BLaER1 (cell line): ENCODE measurements around the gene CPAMD8.
"Not testable (repeated sequence)": the region's sequence is repeated elsewhere in the genome, so short reads cannot be mapped to it uniquely, and the experiment has no call there.

Source experiments
- H3K27ac ChIP-seq: shearing (Covaris generic); formaldehyde crosslinking; 2 replicates; pipeline ENCODE4 v1.8.1; 2022
- H3K27me3 ChIP-seq: shearing (Covaris generic); formaldehyde crosslinking; 2 replicates; pipeline ENCODE4 v1.8.1; 2022
- H3K36me3 ChIP-seq: shearing (Covaris generic); formaldehyde crosslinking; 2 replicates; pipeline ENCODE4 v1.8.1; 2022
- H3K4me1 ChIP-seq: shearing (Covaris generic); formaldehyde crosslinking; 2 replicates; pipeline ENCODE4 v1.8.1; 2022
- H3K4me2 ChIP-seq: shearing (Covaris generic); formaldehyde crosslinking; 2 replicates; pipeline ENCODE4 v1.8.1; 2022
- H3K4me3 ChIP-seq: shearing (Covaris generic); formaldehyde crosslinking; 2 replicates; pipeline ENCODE4 v1.8.1; 2022
- H3K9ac ChIP-seq: shearing (Covaris generic); formaldehyde crosslinking; 2 replicates; pipeline ENCODE4 v1.8.1; 2022
- H3K9me3 ChIP-seq: shearing (Covaris generic); formaldehyde crosslinking; 2 replicates; pipeline ENCODE4 v1.8.1; 2022
- H4K20me1 ChIP-seq: shearing (Covaris generic); formaldehyde crosslinking; 2 replicates; pipeline ENCODE4 v1.8.1; 2022
- Cebpa-rat ChIP-seq: shearing (Covaris generic); IDR thresholded peaks from 2 replicates; pipeline ENCODE4 v1.8.1; 2022

The CPAMD8 gene

GRCh38 chr19:16885166-16885565, 141.4 kb downstream of the CPAMD8 start:
- peaks cover 33% of the 10 kb centered on the region for H3K36me3 ChIP-seq
- peaks cover 42% of the 10 kb centered on the region for H3K9me3 ChIP-seq
- no peak overlapping the region for H3K9ac ChIP-seq
- H3K27me3 ChIP-seq = no peaks in the 10 kb centered on the region
- no peaks in the 10 kb centered on the region for H4K20me1 ChIP-seq
- no peak overlapping the region for H3K4me2 ChIP-seq
- H3K27ac ChIP-seq = no peak overlapping the region
- no peak for TF ChIP-seq Cebpa-rat
- peaks cover 56% of the 10 kb centered on the region for H3K4me1 ChIP-seq
- H3K4me3 ChIP-seq = no peak overlapping the region

DNA sequence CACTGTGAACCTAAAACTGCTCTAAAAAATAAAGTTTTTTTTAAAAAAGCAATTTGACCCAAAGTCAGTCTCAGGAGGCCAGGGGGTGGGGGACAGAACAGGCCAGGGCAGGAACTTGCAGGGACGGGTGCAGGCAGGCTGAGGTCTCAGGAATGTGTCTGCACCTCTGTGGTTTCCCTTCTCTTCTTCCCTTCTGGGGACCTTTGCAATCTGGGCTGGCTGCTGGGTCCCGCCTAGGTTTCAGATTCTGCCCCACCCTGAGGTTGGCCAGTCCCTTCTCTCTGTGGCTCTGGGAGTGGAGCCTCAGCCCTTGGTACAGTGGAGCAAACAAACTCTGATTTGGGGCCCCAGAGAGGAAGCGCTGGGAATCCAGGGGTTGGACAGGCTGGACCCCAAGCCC, 143.1 kb downstream of the CPAMD8 start:
- Histone ChIP-seq H3K27me3 (no peaks in the 10 kb centered on the region), H4K20me1 (no peaks in the 10 kb centered on the region), H3K4me3 (0 out of 2 replicates have a peak overlapping the region, but pooled peaks have one; percentile 11), H3K4me1 (peaks cover 43% of the 10 kb centered on the region), H3K36me3 (peaks cover 45% of the 10 kb centered on the region), H3K9me3 (peaks cover 48% of the 10 kb centered on the region), H3K9ac (no peak overlapping the region), H3K4me2 (no peak overlapping the region), H3K27ac (peak overlapping the region; percentile 49)
- no peak for TF ChIP-seq Cebpa-rat

GRCh38 chr19:16882146-16882545, 144.5 kb downstream of the CPAMD8 start:
- Histone ChIP-seq H4K20me1 (no peaks in the 10 kb centered on the region), H3K4me1 (peaks cover 43% of the 10 kb centered on the region), H3K27ac (no peak overlapping the region), H3K9ac (no peak overlapping the region), H3K9me3 (peaks cover 48% of the 10 kb centered on the region), H3K27me3 (no peaks in the 10 kb centered on the region), H3K4me2 (no peak overlapping the region), H3K4me3 (peak overlapping the region; percentile 20; the same call in 1 of the 2 replicates), H3K36me3 (peaks cover 59% of the 10 kb centered on the region)
- TF ChIP-seq Cebpa-rat = no peak

DNA sequence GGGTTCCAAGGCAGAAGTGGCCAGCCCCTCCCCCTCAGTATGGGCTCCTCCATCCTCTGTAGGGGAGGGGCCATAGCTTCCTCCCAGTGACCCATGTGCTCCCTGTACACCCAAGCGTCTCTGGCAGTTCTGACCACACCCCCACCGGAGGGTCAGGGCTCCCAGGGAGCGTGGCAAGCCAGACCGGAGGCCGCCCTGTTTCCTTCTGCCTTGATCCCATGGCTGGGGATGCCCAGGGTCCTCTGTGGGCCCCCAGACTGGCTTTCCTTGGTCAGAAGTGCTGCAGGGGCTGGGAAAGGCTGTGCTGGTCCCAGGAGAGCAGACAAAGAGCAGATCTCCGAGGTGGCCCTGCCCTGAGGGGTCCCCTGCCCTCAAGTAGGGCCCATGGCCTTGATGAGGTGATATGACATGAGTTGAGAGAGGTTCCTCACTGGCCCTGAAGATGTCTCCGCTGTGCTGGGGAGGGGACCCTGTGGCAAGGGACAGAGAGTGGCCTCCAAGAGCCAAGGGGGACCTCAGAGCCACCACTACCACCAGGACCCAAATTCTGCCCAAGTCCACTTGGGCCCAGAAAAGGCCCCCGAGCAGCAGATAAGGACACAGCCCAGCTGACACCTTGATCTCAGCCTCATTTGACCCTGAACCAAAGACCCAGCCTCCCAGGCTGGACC, 145.6 kb downstream of the CPAMD8 start:
- H3K27me3 ChIP-seq = no peaks in the 10 kb centered on the region
- H3K4me3 ChIP-seq = no peak overlapping the region
- TF ChIP-seq Cebpa-rat = no peak
- H3K4me2 ChIP-seq = no peak overlapping the region
- no peak overlapping the region for H3K9ac ChIP-seq
- H4K20me1 ChIP-seq = peaks cover 6% of the 10 kb centered on the region; the same call in 1 of the 2 replicates
- H3K9me3 ChIP-seq = peaks cover 48% of the 10 kb centered on the region
- peaks cover 66% of the 10 kb centered on the region for H3K36me3 ChIP-seq
- peaks cover 43% of the 10 kb centered on the region for H3K4me1 ChIP-seq
- H3K27ac ChIP-seq = no peak overlapping the region

DNA sequence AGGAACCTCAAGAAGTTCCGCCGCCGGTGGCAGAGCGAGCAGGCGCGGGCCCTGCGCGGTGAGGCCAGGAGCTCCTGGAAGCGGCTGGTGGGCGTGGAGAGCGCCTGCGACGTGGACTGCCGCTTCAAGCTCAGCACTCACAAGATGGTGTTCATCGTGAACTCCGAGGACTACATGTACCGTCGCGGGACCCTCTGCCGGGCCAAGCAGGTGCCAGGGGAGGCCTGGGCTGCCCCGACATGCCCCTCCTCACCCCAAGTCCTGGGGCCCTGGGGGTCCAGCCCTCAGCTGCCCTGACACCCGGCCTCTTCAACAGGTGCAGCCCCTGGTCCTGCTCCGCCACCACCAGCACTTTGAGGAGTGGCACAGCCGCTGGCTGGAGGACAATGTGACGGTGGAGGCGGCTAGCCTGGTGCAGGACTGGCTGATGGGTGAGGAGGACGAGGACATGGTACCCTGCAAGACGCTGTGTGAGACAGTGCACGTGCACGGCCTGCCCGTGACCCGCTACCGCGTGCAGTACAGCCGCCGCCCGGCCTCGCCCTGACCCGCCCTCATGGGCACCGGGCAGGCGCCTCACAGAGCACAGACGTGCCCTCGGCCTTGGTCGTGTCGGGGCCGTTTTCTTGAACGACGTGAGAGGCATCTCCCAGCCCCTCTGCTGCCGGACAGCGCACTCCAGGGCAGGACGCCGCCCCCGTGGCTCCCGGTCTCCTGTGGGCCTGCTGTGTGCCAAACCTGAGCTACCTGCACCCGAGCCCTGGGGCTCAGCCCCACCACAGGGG, 148.2 kb downstream of the CPAMD8 start:
- peak overlapping the region; percentile 77 for H3K9ac ChIP-seq
- peaks cover 75% of the 10 kb centered on the region for H3K36me3 ChIP-seq
- no peaks in the 10 kb centered on the region for H3K27me3 ChIP-seq
- peaks cover 59% of the 10 kb centered on the region for H3K4me1 ChIP-seq
- H3K4me3 ChIP-seq = no peak overlapping the region
- TF ChIP-seq Cebpa-rat = no peak
- peaks cover 16% of the 10 kb centered on the region; the same call in 1 of the 2 replicates for H4K20me1 ChIP-seq
- peak overlapping the region; percentile 82 for H3K4me2 ChIP-seq
- peaks cover 39% of the 10 kb centered on the region for H3K9me3 ChIP-seq
- H3K27ac ChIP-seq = peak overlapping the region; percentile 95

- peaks cover 78% of the 10 kb centered on the region for H3K36me3 ChIP-seq
- no peak for TF ChIP-seq Cebpa-rat
- H3K4me3 ChIP-seq = peak overlapping the region; percentile 44
- H3K27ac ChIP-seq = peak overlapping the region; percentile 95
- H3K27me3 ChIP-seq = no peaks in the 10 kb centered on the region
- peaks cover 61% of the 10 kb centered on the region for H3K4me1 ChIP-seq
- peak overlapping the region; percentile 82 for H3K4me2 ChIP-seq
- peak overlapping the region; percentile 77 for H3K9ac ChIP-seq
- H3K9me3 ChIP-seq = peaks cover 31% of the 10 kb centered on the region
- peaks cover 16% of the 10 kb centered on the region; the same call in 1 of the 2 replicates for H4K20me1 ChIP-seq
Observed at GRCh38 chr19:16877581-16877980, 149.0 kb downstream of the CPAMD8 start.

DNA sequence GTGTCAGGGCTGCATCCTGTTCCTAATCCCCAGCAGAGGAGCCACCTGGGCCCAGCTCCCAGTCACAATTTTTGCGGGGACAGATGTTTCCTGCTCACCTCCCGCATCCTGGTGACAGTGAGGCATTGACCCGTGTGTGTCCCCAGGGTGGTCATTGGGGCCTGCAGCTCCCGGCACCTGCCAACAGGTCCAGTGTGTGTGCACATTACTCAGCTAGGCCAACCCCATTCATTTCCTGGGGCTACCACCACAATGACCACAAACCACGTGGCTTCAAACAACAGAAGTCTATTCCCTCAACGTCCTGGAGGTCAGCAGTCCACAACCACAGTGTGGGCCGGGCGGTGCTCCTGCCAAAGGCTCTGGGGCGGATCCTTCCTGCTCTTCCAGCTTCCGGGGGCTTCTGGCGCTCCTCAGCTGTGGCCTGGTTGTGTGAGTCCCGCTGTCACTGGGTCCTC, 149.7 kb downstream of the CPAMD8 start:
- TF ChIP-seq Cebpa-rat = no peak
- Histone ChIP-seq H3K9me3 (peaks cover 24% of the 10 kb centered on the region), H3K9ac (peak overlapping the region; percentile 77), H3K36me3 (peaks cover 78% of the 10 kb centered on the region), H3K4me1 (peaks cover 61% of the 10 kb centered on the region), H3K27me3 (no peaks in the 10 kb centered on the region), H4K20me1 (peaks cover 16% of the 10 kb centered on the region; the same call in 1 of the 2 replicates), H3K4me3 (peak overlapping the region; percentile 44; the same call in 1 of the 2 replicates), H3K4me2 (peak overlapping the region; percentile 82), H3K27ac (peak overlapping the region; percentile 95)

GRCh38 chr19:16875584-16876555, 150.7 kb downstream of the CPAMD8 start:
- H4K20me1 ChIP-seq = peaks cover 16% of the 10 kb centered on the region; the same call in 1 of the 2 replicates
- peak overlapping the region; percentile 77 for H3K9ac ChIP-seq
- peaks cover 61% of the 10 kb centered on the region for H3K4me1 ChIP-seq
- TF ChIP-seq Cebpa-rat = no peak
- H3K4me2 ChIP-seq = peak overlapping the region; percentile 82
- peaks cover 14% of the 10 kb centered on the region for H3K9me3 ChIP-seq
- H3K27me3 ChIP-seq = no peaks in the 10 kb centered on the region
- H3K36me3 ChIP-seq = peaks cover 78% of the 10 kb centered on the region
- peak overlapping the region; percentile 44; the same call in 1 of the 2 replicates for H3K4me3 ChIP-seq
- peak overlapping the region; percentile 95 for H3K27ac ChIP-seq

DNA sequence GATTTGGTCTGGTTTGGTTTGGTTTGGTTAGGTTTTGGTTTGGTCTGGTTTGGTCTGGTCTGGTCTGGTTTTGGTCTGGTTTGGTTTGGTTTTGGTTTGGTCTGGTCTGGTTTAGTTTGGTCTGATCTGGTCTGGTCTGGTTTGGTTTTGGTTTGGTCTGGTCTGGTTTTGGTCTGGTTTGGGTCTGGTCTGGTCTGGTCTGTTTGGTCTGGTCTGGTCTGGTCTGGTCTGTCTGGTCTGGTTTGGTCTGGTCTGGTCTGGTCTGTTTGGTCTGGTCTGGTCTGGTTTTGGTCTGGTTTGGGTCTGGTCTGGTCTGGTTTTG, 151.7 kb downstream of the CPAMD8 start:
- H3K9ac ChIP-seq, H3K9me3 ChIP-seq, H3K27me3 ChIP-seq, H3K4me3 ChIP-seq: not testable (repeated sequence)
- Histone ChIP-seq H3K27ac (peak overlapping the region; percentile 95), H3K36me3 (peaks cover 78% of the 10 kb centered on the region), H3K4me1 (peaks cover 61% of the 10 kb centered on the region), H3K4me2 (peak overlapping the region; percentile 82), H4K20me1 (peaks cover 16% of the 10 kb centered on the region; the same call in 1 of the 2 replicates)
